Stimulated activated CD4-positive, alpha-beta T cell treated with anti-CD3 and anti-CD28 coated beads, TNF-alpha, amount 100 ng/mL, for 4 hours (primary cell): ENCODE data around the gene HS2ST1.
"Not testable (repeated sequence)": the region's sequence is repeated elsewhere in the genome, so short reads cannot be mapped to it uniquely, and the experiment has no call there.

Experiments
- DNase-seq, 3 experiments: peaks; one replicate each; pipeline ENCODE4 v3.0.0-alpha.2; 2020; ENCODE audit warnings: low read depth in 3 of 3

HS2ST1 gene

DNA sequence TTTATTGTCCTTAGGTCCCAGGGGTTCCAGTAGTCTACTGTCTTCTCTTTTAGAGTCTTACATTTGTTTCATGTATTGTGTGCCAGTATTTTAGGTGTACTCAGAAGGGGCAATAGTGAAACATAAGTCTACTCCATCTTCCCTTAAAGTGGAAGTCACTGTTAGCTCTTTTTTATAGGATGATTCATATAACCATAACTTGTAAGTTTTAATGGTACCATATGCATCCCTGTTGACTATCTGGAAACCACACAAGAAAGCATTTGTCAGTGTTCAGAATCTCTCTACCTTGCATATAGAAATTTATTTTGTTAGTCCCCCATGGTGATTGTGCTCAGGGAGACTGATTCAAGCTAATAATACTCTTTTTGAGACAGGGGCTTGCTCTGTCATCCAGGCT is 149.9 kb downstream of the HS2ST1 start:
- no peak for DNase-seq

- DNase-seq, result no peak
These were observed 150.6 kb downstream of the HS2ST1 start for GRCh38 chr1:87064986-87065385.

DNA sequence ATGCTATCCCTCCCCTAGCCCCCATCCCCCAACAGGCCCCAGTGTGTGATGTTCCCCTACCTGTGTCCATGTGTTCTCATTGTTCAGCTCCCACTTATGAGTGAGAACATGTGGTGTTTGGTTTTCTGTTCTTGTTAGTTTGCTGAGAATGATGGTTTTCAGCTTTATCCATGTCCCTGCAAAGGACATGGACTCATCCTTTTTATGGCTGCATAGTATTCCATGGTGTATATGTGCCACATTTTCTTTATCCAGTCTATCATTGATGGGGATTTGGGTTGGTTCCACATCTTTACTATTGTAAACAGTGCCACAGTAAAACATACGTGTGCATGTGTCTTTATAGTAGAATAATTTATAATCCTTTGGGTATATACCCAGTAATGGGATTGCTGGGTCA is 152.3 kb downstream of the HS2ST1 start:
- DNase-seq, result not testable (repeated sequence)

DNA sequence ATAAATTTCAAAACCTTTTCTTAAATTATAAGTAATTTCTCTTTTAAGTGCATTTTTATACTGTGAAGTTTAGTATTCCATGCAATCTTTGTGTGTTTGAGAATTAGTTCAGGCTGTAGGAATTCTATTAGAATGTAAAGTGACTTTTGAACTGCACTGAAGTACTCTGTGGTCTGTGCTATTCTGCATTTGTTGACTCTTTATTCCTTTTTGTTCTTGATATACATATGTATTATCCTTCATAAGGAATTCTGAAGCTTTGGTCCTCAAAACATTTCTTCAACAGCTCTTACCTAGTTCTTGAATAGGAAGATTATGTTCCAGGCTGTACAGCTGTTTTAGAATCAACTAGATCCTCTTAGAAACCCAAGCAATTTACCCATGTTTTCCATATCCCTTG is 158.0 kb downstream of the HS2ST1 start:
- no peak for DNase-seq

DNA sequence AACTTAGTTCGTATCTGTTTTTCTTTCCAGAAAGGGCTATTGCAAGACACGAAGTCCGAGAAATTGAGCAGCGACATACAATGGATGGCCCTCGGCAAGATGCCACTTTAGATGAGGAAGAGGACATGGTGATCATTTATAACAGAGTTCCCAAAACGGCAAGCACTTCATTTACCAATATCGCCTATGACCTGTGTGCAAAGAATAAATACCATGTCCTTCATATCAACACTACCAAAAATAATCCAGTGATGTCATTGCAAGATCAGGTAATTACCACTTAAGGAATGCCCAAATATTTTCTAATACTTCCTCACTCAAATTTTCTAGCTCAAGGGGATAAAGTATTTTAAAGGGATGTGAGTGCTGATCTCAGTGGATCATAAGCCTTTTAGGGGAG is 158.5 kb downstream of the HS2ST1 start:
- DNase-seq, result no peak

DNA sequence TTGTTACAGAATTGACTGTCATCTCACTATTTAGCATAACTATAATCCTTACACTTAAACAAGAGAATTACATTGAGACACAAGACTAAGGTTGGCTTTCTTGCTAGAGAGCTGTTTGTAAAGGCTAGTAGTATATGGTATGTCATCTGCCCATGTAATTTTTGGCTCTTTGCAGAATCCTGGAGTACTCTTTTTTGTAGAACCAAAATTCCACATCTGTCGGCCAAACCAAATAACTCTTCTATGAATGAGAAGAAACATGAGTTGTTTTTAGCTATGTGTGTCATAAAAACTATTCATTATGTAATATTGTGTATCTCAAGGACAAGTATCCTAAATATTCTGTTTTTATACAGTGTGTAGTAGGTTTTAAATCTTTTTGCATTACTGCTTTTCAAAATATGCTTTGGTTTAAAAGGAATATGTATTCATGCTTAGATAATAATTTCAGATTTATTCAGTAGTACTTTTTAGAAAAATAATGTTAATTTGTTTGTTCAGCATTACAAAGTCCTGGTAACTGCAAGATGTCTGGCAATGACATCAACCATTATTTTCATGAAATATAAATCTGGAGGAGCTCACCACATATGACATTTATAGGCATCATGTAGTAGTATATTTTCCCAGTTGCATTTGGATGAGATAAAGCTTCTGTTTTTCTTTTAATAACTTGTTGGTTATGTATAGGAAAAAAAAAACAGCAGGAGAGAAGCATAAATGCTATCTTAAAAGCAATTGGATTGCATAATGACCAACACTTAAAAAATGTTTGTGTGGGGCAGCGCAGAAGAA is 159.8 kb downstream of the HS2ST1 start:
- DNase-seq, result no peak

GRCh38 chr1:87077959-87078639 is 163.7 kb downstream of the HS2ST1 start:
- DNase-seq, result no peak

DNA sequence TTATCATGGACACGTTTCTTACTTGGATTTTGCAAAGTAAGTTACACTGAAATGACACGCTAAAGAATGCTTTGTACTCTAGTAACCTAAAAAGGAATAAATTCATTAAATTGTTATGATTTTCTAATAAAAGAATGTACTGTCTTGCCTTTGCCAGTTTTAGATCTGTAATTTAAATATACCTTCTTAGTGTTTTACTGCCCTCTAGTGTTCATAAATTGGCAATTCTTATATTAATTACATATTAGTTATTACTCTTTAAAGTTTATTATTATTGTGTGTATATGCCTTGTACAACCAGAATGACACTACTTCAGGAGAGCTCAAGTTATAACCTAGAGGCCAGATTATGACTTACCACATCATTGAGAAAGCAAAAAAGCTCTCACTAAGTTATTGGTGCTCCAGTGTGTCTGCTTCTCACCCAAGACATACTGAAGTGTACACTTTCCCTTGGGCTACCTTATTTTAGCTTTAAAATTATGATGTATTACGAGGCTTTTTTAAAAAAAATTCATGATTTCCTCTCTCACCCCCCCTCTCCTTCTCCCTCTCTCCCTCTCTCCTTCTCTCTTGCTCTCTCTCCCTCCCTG is 169.9 kb downstream of the HS2ST1 start:
- no peak for DNase-seq

DNA sequence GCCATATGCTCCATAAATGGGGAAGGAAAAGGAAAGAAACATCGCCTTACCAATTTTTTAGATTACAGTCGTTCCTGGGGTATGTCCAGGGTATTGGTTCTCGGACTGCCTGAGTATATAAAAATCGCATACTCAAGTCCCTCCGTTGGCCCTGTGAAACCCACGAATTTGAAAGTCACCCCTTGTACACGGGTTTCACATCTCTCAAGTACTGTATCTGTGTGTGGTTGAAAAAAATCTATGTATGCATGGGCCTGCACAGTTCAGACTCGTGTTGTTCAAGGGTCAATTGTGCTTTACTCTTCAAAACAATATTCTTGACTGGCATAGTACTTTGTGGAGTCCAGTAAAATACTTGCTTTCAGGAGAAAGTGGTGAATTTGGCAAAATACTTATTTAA is 171.7 kb downstream of the HS2ST1 start:
- no peak for DNase-seq

- DNase-seq, result no peak
These were observed 174.8 kb downstream of the HS2ST1 start for GRCh38 chr1:87089070-87089736.

GRCh38 chr1:87089823-87090222 is 175.4 kb downstream of the HS2ST1 start:
- DNase-seq, result no peak

GRCh38 chr1:87091425-87091824 is 177.0 kb downstream of the HS2ST1 start:
- no peak for DNase-seq

DNA sequence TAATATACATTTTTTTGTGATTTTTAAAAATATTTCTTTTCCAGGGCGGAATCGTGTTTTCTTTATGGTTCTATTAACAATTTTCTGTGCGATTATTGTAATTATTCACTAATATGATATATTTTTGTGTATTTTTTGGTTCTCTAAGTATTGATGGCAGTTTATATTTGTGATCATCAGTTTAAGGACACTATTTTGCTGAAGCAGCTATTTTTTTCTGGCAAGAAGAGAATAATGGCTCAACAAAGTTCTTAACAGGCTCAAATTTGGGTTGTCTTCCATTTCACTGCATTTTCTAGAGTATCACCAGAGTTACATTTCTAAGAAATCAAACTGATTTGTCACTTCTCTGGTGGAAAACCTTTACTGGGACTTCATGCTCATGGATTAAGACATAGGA is 178.4 kb downstream of the HS2ST1 start:
- DNase-seq, result no peak

- DNase-seq, result no peak
These were observed 178.9 kb downstream of the HS2ST1 start for GRCh38 chr1:87093286-87093685.

- no peak for DNase-seq
These were observed 179.8 kb downstream of the HS2ST1 start for GRCh38 chr1:87094238-87094637.

DNA sequence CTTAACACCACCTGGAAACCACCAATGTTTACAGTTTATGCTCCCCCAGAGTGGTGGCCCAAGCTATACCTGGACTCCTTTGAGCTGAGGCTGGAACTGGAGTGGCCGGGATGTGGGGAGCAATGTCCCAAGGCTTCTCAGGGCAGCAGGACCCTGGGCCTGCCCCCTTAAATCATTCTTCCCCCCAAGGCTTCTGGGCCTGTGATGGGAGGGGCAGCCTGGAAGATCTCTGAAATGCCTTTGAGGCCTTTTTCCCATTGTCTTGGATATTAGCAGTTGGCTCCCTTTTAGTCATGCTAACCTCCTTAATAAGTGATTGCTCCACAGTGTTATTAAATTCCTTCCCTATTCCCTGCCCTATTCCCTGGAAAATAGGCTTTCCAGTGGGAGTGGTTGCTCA is 185.8 kb downstream of the HS2ST1 start:
- no peak for DNase-seq

DNA sequence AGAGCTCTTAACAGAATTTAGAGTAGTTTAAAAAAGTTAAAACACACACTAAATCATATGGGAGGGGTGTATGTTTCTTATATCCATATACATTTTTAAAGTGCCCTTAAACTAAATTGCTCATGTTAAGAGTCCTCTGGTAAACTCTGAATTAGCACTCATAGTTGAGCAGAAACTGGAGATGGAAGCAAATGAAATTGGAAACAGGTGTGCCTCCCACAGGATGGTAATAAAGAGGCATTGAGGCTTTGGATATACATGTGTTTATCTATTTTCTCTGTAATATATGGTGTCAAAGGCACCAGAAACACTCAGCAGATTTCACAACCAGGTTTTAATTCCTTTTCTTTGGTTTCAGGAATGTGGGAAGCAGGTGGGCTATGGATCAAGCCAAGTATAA is 188.6 kb downstream of the HS2ST1 start:
- DNase-seq, result no peak

GRCh38 chr1:87104140-87104539 is 189.7 kb downstream of the HS2ST1 start:
- no peak for DNase-seq

DNA sequence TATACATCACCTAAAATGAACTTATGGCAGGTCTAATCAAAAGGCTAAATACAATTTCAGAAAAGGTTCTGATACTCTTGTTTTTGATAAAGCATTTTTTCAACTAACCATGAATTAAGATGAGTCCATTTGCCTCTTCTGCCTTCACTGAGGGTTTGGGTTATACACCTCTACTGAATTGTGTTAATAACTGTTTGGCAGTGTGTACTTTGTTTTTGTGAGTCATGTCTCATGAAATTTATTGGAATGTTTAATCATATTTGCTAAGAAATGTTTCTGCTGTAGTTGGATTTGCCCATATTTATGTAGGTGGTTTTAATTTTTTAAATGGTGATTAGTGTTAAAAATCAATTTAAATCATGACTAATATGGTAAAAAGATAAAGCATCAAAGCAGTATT is 190.5 kb downstream of the HS2ST1 start:
- DNase-seq, result no peak

- no peak for DNase-seq
These were observed 191.7 kb downstream of the HS2ST1 start for GRCh38 chr1:87106144-87106543.

- DNase-seq, result no peak
These were observed 192.4 kb downstream of the HS2ST1 start for GRCh38 chr1:87106867-87107266.

DNA sequence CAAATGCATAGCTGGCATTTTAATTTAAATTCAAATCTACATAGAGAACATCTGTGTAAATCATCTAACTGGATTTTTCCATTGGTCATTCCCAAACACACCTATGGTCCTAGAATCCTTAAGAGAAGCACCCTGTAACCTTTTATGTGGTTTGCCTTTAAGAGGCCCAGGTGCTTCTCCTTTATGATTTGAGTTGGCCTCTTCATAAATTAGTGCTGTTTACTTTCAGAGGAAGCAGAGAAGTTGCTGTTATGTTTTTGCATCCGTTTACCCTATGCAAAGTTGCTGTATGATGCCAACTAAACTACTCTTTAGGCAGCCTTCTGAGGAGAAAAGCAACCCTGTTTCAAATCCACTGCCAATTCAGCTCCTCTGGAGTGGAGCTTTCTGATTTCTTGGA is 193.8 kb downstream of the HS2ST1 start:
- DNase-seq, result no peak
